Stomach (tissue), 9 donors: ENCODE measurements around the gene ZMYND8. TPM values are rescaled to one million over a fixed set of nuclear protein-coding genes. Genes with fewer than 3 reads are reported as not detected.

Experiments
- DNase-seq, 2 donors: peaks; one replicate each; pipeline versions ENCODE4 v3.0.0 to v3.0.0-alpha.2; 2013 to 2019
- H3K27ac ChIP-seq, 5 donors: fragments of 200-600 bp in 4 of 5; sonication (generic) in 4 of 5; one replicate each; pipeline ENCODE4 v1.5.1; 2013 to 2019; ENCODE audit warnings: mild to moderate bottlenecking in 1 of 5, moderate library complexity in 1 of 5
- H3K27me3 ChIP-seq, 3 donors: fragments of 200-600 bp; sonication (generic); one replicate each; pipeline ENCODE4 v1.5.1; 2017 to 2019; ENCODE audit warnings: mixed run types in 1 of 3
- H3K36me3 ChIP-seq, 4 donors: fragments of 200-600 bp; sonication (generic); 1 replicate in 3 of 4; 2 replicates in 1 of 4; pipeline ENCODE4 v1.5.1; 2016 to 2019
- H3K4me1 ChIP-seq, 4 donors: fragments of 200-600 bp; sonication (generic); one replicate each; pipeline ENCODE4 v1.5.1; 2016 to 2019
- H3K4me3 ChIP-seq, 4 donors: fragments of 200-600 bp; sonication (generic) in 3 of 4; one replicate each; pipeline ENCODE4 v1.5.1; 2016 to 2019; ENCODE audit warnings: mild to moderate bottlenecking in 1 of 4
- H3K9me3 ChIP-seq, 4 donors: fragments of 200-600 bp; sonication (generic); one replicate each; pipeline ENCODE4 v1.5.1; 2016 to 2019
- EP300 ChIP-seq: sonication (generic); formaldehyde crosslinking; IDR thresholded peaks from one replicate; pipeline ENCODE4 v1.6.1; 2017; ENCODE audit warnings: antibody characterized with exemption
- POLR2A ChIP-seq, 4 donors: fragments of 450-650 bp; IDR thresholded peaks; one replicate each; pipeline ENCODE4 v1.6.1; 2016; ENCODE audit warnings: antibody characterized with exemption in 4 of 4, control low read depth in 2 of 4, mild to moderate bottlenecking in 1 of 4, moderate library complexity in 1 of 4
- POLR2AphosphoS5 ChIP-seq, 3 donors: sonication (generic); formaldehyde crosslinking; IDR thresholded peaks; one replicate each; pipeline ENCODE4 v1.6.1; 2016; ENCODE audit warnings: antibody characterized with exemption in 3 of 3
- WGBS, 5 donors: extraction: QIAGEN DNeasy Blood & Tissue Kit in 3 of 5; methylation state at CpG; one replicate each; pipeline versions ENCODE4 v1.1.5 to v1.1.7; 2013 to 2018; 5-methylcytosine and 5-hydroxymethylcytosine counted together
- intact Hi-C: fragments of 100-400 bp; cut with DNase I; formaldehyde crosslinking; loops from one replicate; pipeline ENCODE4 v1.15.1; 2023; ENCODE audit warnings: low total_unique reads
- polyA plus RNA-seq, 3 donors: library from polyadenylated mRNA; stranded (reverse); fragments of 200-250 nt; gene quantifications; one replicate each; pipeline ENCODE4 v1.2.3, GENCODE V29; 2013
- total RNA-seq, 5 donors: library from RNA; depleted of rRNA; stranded (reverse); fragments of >200 nt; gene quantifications; one replicate each; pipeline versions ENCODE4 v1.1.0 to v1.2.3, GENCODE V29; 2014 to 2016
- TF ChIP-seq, protein P1 (sequence below), 7 experiments: fragments of 450-650 bp in 4 of 7; fragments of 200-600 bp in 3 of 7; sonication (generic) in 3 of 7; IDR thresholded peaks; one replicate each; pipeline ENCODE4 v1.5.1; 2016 to 2019; ENCODE audit warnings: antibody characterized with exemption in 7 of 7, control low read depth in 2 of 7, mild to moderate bottlenecking in 1 of 7
- donor health status: healthy with polysubstance abuse.
- donor health status: Bipolar disorder and iron deficiency.
- donor health status: healthy.

ZMYND8 gene
- total and polyA plus RNA-seq, 8 donors, result 9.2 to 82.6 (median 39.4) TPM

- Histone ChIP-seq H3K4me3 (no peak overlapping the region), H3K9me3 (no peaks in the 10 kb centered on the region), H3K36me3 (no peaks in the 10 kb centered on the region), H3K27me3 (no peaks in the 10 kb centered on the region), H3K4me1 (peaks cover 15 to 28% (median 22%) of the 10 kb centered on the region in 4 donors), H3K27ac (no peak overlapping the region)
- intact Hi-C loops, result no loop called here
- DNase-seq, result no peak
- WGBS, 5 donors, result 82 to 87% (median 83%) methylated on average over 13 of the region's 13 CpGs
- TF ChIP-seq POLR2AphosphoS5 (IDR thresholded peaks at IDR 0.05) (no peak), POLR2A (IDR thresholded peaks at IDR 0.05) (no peak), EP300 (no peak)
- TF ChIP-seq, protein P1, sequence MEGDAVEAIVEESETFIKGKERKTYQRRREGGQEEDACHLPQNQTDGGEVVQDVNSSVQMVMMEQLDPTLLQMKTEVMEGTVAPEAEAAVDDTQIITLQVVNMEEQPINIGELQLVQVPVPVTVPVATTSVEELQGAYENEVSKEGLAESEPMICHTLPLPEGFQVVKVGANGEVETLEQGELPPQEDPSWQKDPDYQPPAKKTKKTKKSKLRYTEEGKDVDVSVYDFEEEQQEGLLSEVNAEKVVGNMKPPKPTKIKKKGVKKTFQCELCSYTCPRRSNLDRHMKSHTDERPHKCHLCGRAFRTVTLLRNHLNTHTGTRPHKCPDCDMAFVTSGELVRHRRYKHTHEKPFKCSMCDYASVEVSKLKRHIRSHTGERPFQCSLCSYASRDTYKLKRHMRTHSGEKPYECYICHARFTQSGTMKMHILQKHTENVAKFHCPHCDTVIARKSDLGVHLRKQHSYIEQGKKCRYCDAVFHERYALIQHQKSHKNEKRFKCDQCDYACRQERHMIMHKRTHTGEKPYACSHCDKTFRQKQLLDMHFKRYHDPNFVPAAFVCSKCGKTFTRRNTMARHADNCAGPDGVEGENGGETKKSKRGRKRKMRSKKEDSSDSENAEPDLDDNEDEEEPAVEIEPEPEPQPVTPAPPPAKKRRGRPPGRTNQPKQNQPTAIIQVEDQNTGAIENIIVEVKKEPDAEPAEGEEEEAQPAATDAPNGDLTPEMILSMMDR (IDR thresholded peaks at IDR 0.05), result no peak
These were observed 8.7 kb upstream of the ZMYND8 start for GRCh38 chr20:47365023-47365764.

DNA sequence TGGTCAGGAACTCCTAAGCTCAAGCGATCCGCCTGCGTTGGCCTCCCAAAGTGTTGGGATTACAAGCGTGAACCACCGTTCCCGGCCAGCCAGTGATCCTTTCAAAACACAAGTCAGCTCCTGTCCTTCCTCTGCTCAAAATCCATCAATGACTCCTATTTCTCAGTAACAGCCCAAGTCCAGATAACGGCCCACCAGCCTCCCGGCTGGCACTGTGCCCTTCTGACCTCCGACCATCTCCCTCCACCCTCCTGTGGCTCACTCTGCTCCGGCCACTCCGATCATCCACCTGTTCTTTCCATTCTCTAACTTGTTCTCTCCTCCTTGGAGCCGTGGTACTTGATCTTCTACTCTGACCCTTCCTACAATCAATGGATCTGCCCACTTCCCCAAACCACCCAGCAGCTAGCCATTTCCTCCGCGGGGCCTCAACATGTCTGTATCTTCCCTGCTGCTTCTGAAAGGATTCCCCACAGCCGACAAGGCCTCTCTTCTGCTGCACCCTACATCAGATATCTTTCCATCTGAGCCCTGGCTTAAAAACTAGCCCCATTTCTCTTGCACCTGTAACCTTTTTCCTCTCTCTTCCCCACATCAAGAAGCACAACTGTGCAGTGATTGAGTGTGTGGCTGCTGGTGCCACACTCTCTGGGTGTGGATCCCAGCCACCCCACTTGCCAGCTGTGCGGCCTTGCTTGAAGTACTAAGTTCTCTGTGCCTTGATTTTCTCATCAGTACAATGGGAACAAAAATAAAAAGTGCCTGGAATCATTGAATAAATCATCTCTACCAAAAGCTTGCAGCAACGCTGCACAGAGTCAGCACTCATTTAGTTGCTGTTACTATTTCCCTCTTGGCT lies 6.1 kb upstream of the ZMYND8 start:
- Histone ChIP-seq H3K4me3 (no peak overlapping the region), H3K27ac (peak overlapping the region; percentile 16 to 100 (median 99)), H3K36me3 (no peaks in the 10 kb centered on the region), H3K27me3 (no peaks in the 10 kb centered on the region), H3K4me1 (peaks cover 41 to 54% (median 47%) of the 10 kb centered on the region in 4 donors), H3K9me3 (no peaks in the 10 kb centered on the region)
- 86 to 89% (median 88%) methylated on average over 17 of the region's 17 CpGs for WGBS, 5 donors
- DNase-seq, result no peak
- intact Hi-C loops, result no loop called here
- TF ChIP-seq, protein P1 (IDR thresholded peaks at IDR 0.05), result no peak
- TF ChIP-seq EP300 (no peak), POLR2A (IDR thresholded peaks at IDR 0.05) (no peak), POLR2AphosphoS5 (IDR thresholded peaks at IDR 0.05) (no peak)

DNA sequence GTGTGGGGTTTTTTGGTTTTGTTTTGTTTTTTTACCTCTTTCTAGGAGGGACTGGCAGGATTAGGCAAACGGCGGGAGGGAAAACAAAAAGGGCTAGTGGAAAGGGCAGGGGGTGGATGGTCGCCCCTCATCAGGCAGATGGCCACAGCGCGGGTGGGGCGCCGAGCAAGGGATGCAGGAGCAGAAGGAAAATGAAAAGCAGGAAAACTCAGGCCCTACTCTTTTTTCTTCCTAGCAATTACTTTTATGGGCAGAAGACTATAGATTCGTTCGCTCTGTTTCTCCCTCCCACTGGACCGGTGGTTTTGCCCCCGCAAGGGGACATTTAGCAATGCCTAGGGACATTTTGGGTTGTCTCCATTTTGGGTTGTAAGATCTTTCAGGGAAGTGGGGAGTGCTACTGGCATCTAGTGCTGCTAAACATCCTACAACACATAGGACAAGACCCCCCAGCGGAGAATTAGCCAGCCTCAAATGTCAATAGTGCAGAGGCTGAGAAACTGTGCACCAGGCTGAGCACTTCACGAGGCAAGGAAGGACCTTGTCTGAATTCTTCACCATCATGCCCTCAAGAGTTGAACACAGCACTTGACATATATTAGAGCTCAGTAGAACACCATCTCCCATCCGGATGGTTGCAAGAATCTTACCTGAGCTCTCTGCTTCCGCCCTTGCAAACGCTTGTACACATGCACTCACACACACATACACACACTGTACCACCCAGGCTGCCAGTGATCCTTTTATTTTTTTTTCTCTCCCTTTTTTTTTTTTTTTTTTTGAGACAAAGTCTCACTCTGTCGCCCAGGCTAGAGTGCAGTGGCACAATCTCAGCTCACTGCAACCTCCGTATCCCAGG lies 4.8 kb upstream of the ZMYND8 start:
- no peak for DNase-seq
- Histone ChIP-seq H3K4me1 (peaks cover 54 to 67% (median 59%) of the 10 kb centered on the region in 4 donors), H3K27ac (peak overlapping the region; percentile 95 to 100 (median 99)), H3K4me3 (no peak overlapping the region), H3K9me3 (no peaks in the 10 kb centered on the region), H3K27me3 (no peaks in the 10 kb centered on the region), H3K36me3 (no peaks in the 10 kb centered on the region)
- intact Hi-C loops, result no loop called here
- TF ChIP-seq, protein P1 (IDR thresholded peaks at IDR 0.05), result no peak
- TF ChIP-seq POLR2A (IDR thresholded peaks at IDR 0.05), result no peak
- TF ChIP-seq POLR2AphosphoS5 (IDR thresholded peaks at IDR 0.05), result no peak
- TF ChIP-seq EP300, result no peak
- 58 to 69% (median 66%) methylated on average over 18 of the region's 18 CpGs for WGBS, 5 donors
